ENCODE measurements around the gene MAP3K4.

The MAP3K4 gene

DNA sequence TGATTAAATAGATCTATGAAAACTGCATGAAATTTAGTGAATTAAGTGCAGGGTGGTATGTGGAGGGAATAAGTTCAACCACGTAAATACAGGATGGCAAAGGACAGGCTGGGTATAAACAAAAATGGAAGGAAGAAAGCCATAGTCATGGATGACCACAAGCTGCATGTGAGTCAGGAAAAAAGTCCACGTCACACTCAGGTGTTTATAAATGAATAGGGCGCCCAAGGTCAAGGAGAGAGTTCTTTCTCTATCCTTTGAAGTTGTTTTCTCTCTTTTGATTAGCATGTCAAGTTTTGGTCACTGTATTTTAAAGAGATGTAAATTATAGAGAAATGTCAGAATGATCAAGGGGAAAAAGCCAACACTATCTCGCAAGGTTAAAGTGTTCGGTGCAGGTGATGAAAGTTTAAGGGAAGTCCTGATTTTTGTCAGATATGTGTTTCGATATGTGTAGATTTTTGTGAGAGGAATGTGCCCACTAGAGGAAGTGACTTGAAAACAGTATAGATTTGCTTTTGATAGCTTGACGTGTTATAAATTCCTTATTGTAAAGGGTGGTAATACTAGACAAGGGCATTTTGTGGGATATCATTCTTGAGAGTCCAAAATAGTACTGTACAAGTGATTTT is 58.7 kb downstream of the MAP3K4 start:
- no peak for DNase-seq

DNA sequence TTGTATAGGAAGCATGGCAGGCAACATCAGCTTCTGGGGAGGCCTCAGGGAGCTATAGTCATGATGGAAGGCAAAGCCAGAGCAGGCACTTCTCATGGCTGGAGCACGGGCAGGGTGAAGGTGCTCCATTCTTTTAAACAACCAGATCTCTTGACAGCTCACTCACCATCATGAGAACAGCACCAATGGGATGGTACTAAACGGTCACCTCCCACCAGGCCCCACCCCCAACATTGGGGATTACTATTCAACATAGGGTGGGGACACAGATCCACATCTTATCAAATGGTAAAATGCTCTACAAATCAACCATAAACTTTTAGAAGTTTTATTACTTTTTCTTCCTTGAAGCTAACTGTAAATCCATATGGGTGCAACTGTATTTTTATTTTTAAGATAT is 61.5 kb downstream of the MAP3K4 start:
- DNase-seq: no peak

DNA sequence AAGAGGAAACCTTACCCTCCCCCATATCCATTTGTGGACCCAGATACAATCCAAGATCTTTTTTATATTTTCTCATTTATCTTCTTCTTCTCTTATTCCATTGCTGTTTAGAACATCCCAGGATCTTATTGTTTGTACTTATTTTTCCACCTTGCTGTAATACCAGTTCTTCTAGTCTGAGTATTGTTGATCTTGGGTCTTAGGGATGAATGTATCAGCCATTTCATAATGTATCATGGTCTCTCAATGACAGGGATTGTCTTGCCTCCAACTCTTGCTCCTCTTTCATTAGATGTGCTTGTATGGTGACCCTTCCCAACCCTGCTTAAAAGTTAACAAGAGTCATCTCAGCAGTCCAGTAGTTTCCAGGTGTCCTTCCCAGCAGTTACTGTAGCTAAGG is 63.3 kb downstream of the MAP3K4 start:
- no peak for DNase-seq

DNA sequence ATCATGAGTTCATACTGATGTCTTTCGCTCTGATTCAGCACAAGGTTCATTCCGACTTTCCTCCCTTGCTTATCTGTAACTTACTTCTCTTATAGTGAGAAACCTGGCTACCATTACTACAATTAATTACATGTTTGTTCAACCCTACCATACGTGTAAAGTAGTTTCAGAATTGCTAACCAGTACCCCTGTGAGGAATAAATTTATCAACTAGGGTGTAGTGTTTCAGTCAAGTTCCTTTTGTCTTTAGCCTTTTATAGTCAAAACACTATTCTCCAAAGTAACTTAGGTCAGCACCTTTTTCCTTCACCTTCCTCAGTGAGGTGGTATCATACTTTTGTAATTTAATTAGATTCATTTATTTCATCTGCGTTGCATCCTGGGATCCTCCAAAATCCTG is 64.9 kb downstream of the MAP3K4 start:
- DNase-seq: no peak

DNA sequence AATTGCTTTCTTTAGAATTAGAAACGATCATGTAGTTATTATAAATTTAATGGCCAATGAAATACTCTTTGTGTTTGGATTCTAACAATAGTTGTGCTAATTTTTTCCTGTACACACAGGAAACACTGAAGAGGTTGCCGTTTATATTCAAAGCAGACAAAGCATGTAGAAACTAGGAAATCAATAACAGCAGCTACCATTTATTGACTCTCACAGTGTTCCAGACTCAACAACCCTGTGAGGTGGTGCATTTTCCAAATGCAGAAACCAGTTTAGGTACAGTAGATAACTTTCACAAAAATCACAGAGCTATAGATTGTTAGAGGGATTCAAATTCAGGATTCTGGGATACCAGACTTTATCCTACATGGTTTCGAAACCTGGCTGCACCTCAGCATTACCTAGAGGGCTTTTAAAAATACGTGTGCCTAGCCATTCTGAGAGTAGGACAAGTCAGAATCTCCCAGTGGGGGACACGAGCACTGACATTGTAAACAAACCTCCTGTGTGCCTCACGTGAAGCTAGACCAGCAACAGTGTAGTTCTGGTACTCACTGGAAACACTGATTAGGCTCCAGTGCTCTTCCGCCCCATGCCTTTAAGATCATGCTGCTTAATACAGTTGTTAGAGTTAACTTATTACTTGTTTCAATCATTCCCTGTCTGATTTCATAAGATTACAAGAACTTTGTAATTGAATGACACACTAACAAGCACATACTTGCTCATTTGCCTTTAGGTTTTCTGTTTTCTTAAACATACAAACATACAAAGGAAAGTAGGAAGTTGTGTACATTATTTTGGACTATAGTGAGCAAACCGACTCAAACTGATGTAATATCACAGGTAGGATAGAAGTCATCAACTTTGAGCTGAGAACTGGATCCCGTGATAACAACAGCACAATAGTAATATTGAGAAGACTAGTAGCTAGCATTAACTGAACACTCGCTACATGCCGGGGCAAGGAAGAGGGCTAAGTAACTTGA is 65.8 kb downstream of the MAP3K4 start:
- DNase-seq: peak; percentile 5

DNA sequence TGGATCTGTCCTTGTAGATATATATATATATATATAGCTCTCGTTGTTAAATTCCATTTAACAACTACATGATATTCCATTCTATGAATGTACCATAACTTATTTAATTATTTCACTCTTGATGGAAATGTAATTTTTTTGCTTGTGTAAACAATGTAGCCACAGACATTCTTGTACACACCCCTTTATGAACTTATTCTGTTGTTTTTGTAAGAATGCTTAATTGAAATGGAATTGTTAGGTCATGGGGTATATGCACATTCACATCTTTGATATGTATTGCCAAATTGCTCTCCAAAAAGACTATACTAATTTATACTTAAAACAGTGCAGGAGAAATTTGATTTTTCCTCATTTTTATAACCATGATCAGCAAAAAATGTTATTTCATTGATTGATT is 67.2 kb downstream of the MAP3K4 start:
- no peak for DNase-seq

DNA sequence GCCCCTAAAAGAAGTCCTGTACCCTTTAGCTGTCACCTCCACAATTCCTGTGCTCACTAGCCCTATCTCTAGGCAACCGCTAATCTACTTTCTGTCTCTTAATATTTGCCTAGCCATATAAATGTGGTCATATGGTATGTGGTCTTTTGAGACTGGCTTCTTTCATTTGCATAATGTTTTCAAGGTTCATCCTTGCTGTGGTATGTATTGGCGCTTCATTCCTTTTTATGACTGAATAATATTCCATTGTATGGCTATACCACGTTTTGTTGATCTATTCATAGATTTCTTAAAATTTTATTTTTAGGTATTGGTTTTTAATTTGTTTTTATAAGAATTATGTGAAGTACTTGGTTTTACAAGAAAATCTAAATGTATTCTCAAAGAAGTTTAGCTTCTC is 70.0 kb downstream of the MAP3K4 start:
- DNase-seq: no peak

DNA sequence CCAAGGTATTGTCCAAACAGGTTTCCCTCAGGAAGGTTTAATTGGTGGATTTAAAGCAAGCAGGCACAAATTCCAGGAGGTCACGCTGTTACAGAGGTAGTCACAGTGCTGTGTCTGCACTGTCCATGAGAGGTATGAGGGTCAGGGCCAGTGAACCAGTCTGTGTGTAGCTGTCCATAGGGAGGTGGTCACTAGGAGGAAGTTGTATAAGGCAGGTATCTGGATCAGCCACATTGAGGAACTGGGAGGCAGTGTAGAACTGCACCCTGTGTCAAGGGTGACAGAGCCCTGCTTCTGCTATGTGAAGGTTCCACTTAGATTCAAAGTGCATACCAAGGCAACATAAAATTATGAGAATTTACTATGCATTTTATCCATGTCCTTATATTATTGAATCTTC is 73.3 kb downstream of the MAP3K4 start:
- no peak for DNase-seq

DNA sequence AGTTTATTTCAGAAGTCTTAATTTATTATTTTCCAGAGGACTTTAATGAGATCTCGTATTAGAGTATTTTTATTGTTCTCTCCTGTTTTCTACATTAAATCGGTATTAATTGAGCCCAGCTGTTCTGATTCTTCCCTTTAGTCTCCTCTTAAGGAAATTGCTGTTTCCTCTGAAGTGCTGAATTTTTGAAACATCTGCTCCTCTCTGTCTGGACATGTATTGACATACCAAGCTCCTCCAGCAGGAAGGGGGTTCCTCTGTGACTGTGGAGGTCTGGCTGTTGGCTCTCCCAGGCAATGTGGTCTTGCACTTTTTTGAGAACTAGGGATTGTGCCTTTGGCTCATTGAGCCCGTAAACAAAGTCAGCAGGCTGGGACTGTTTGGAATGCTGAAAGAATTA is 74.9 kb downstream of the MAP3K4 start:
- DNase-seq: no peak

DNA sequence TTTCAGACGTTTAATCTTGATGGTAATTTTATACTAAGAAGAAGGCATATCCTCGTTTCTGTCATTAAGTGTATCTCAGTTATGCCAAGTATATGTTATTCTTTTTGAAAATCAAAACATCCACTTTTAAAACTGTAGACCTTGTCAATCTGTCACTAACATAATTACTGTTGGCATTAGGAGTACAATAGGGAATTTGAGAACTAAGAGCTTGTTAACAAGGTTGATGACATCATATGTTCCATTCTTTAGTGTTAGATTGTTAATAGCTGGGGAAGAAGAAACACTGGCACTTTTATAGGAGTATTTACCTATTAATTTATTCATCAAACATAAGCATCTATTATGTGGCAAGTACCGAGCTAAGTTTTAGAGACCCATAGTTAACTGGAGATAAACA is 76.2 kb downstream of the MAP3K4 start:
- peak; percentile 32 for DNase-seq

DNA sequence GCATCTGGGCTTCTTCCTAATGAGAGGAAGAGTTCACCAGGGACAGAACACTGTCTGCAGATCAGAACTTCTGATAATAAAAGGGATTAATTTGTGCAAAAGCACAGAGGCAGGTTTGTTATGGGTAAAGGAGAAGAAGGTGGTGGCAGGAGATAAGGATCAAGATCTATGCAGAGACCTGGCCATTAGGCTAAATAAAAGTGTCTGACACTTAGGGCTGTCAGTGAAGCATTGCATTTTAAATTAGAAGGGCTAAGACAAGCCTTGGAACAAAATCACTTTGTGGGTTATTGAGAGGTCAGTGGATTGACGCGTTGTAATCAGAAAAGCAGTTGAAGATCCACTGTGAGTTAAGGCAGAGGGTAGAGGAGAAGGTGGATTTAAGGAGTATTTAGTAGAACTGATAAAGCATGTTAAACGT is 76.8 kb downstream of the MAP3K4 start:
- DNase-seq: no peak

DNA sequence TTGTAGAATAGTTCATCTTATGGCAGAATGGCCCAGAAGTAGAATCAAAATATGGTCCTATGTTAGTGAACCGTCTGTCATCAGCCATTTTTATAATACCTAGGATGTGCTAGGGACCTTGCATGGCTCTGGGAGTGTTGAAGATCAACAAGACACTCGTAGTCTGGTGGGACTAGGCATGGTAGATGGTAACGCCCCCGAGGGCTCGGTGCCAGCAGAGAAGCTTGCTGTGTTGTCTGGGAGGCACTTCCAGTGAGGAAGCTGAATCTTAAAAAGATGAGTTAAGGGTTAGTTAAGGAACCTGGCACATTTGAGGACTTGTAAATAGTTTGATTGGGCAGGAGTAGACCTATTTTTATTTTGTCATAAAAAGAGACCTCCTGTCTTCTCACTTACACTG is 82.4 kb downstream of the MAP3K4 start:
- no peak for DNase-seq

DNA sequence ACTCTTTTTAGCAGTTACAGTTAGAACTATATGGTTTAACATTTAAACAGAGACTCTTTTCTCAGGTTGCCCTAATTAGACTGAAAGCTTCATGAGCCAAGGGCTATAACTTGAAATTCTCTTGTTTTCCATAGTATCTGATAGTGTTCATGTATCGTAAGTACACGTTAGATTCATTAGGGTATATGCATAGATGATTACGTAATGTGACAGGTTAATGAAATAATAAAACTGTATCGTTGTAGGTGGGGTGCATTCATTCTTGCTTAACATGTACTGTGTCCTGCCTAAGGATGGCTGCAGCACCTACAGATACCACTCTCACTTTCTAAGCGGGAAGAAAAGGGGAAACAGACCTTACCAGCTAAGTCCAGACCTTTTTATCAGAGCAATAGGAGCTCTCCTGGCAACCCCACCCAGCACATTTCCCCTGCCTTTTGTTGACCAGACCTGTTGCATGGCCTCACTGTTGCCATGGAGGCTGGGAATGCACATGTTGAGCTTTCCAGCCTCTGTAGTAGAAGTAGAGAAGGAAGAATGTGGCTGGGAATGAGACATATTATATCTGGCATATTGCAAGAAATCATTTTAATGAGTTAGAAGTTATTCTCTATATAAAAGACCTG is 83.0 kb downstream of the MAP3K4 start:
- DNase-seq: no peak

DNA sequence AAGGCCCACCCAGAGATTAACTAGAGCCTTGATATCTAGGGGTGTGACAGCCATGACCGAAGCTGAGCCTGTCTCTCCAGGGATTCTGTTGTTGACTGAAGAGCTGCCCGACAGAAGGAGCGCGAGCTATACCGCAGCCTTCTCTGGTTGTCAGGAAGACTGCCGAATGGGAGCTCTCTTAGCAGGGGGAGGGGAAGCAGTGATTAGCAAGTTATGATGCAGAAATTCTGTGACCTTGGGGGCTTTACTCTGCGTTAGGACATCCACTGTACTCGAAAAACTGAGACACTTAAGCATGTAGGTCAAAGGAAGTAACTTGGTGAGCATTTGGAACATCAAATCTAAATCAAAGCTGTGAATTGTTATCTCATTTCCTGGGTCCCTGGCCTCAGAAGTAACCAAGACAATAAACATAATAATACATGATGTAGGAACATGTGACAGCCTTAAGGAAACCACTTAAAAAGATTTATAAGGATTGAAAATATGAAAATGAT is 84.7 kb downstream of the MAP3K4 start:
- DNase-seq: no peak

DNA sequence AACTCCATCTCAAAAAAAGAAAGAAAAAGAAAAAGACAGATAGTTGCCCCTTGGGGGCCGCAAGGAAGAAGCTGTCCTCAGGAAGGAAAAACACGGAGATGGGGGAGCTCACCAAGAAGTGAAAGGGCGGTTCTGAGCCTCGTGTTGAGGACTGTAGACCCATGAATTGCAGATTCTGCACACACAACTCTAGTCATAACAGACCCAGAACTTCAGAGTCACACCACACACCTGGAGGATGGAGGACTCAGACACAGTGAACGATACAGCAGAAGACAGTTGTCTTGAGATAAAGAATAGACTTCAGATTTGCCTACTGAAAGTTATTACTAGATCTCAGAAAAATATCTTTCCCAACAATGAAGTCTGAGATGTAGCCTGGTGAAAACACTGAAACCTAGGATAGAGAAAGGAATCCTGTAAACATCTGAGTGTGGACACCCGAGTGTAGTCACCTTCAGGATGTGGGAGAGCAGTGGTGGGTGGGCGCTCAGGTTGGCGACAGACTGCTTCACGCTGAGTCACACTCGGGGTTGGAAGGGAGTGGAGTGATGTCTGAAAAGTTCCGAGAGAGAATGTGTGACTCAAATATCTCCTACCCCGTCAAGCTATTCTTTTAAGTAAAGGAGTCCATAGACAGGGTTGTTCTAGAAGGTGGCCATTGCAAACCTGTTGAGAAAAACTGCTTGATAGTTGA is 88.1 kb downstream of the MAP3K4 start:
- DNase-seq: no peak

DNA sequence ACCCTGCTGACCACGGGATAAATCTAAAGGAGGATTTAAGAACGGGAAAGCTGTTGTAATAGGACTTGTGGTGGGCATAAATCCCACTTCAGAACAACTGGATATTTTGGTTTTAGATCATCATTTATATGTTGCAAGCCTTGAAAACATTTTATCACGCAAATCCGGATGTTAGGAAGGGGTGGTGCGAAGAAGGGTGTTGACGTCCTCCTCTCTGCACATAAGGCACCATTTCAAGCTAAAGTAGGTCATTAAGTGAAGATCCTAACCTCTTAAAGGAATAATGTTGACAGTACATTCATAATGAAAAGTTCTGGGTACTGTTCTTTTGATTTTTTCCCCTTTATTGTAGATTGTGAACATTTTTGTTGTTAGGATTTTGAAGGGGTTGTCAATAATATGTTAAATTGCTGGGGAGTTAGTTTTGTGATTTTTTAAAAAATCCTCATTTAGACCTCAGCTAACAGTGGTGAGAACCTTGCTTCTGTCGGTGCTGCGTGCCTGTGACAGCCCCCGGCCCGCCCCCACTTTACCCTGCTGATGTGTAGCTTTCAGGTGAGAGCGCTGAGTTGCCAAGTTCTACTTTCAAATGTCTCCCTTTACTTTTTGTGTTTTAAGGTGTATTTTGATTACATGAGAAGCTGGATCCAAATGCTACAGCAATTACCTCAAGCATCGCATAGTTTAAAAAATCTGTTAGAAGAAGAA is 88.8 kb downstream of the MAP3K4 start:
- no peak for DNase-seq

DNA sequence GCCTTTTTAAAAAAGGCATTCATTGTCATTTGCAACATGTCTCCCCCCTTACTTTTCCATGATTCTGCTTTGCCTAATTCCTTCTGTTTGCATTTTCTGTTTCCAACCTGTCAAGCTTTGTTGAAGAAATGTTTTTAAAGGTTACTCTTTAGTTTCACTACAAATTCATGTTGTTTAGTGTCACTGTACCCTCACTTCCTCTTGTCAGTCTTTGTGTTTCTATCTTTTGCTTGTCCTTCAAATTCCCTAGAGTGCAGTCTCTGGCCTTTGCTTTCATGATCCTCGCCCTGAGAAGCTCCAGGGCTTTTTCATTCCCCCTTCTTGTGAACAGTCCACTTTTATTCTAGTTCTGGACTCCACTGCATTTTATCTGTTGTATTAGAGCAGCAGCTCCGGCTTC is 90.6 kb downstream of the MAP3K4 start:
- DNase-seq: no peak

DNA sequence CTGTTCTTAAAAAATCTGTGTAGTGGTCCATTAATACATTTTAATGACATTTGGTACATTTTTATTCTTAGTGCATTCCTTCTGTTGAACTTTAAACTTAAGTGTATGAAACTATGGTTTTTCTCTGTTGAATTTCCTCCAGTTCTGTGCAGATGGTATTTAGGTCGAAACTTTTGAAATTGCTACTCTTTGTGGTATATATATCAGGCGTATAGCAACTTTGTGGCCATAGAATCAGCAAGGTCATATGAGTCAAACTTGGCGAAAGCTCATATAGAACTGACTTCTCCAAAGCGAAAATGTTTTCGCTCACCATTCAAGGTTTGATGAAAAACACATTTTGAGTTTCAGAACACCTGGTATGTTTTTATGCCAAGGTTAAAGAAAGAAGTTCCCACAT is 93.7 kb downstream of the MAP3K4 start:
- no peak for DNase-seq

DNA sequence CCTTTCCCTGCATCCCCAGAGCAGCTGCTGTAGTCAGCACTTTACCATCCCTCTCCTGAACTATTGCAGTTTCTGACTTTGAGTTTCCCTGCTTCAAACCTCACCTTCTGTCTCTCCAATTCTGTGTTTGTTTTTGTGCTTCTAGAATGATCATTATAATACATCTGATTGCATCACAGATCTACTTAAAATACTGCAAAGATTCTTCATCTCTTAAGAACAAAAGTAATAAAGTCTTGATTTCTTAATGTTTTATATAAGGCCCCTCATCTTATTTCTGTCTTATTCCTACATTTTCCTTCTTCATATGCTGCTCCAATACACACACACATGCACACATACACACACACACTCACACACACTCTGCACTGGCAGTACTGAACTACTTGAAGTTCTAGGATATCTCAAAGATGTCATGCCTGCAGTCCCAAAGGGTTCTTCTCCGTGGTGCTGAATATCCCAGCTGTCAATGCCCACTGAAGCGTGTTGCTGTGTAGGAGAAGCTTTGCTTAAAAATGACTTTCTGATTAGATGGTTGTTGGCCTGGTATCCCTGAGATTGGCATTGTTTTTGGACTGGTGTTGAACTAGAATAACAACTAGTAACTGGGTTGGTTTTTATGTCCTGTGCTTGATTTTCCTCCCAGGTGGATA is 97.2 kb downstream of the MAP3K4 start:
- no peak for DNase-seq

DNA sequence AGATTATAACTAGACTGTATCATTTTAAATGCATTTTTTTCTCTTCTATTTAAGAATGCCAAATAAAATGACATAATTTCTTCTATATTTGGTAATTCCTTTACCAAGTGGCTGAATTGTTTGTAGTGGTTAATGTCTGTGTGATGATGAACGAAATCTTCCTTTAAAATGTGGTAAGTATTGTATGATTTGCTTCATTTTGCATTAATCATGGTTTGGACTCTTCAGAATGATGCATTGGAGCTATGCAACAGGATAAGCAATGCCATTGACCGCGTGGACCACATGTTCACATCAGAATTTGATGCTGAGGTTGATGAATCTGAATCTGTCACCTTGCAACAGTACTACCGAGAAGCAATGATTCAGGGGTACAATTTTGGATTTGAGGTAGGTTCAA is 99.6 kb downstream of the MAP3K4 start:
- DNase-seq: no peak

DNA sequence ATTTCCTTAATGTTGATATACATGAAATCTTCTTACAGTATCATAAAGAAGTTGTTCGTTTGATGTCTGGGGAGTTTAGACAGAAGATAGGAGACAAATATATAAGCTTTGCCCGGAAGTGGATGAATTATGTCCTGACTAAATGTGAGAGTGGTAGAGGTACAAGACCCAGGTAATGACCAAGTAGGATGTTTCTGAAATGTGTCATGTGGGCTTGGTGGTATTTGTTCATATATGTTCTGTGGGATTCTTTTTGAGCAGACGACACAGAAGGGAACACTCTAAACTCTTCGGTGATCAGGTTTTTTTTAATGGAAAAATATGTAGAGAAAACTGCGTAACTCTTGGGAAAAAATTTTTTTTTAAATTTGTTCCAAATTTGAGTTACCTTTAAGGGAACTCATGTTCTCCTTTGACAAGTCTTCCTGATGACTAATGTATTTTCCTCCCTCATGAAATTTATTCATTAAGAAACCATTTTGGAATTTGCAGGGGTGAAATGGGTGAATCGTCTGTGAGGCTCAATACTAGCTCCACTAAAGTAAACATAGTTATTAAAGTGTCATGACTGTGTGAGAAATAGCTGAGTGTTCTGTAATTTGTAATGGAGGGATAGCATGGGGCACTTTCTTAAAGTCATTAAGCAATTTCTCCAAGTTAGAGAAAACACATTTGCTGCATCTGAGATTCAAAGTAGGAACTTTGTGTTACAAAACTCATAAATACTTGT is 100.6 kb downstream of the MAP3K4 start:
- DNase-seq: no peak
